Aorta (tissue), 5 donors: Measurements from ENCODE around the gene DHX30. TPM values are rescaled to one million over a fixed set of nuclear protein-coding genes. Genes with fewer than 3 reads are reported as not detected.

Experiments used
- ATAC-seq: fragments of 200-7000 bp; cut with Tn5 transposase; one replicate; pipeline ENCODE4 v1.9.1; 2022; ENCODE audit warnings: moderate library complexity; ENCODE audit not compliant: low FRiP score
- DNase-seq, 2 donors: peaks; one replicate each; pipeline ENCODE4 v3.0.0-alpha.2; 2020
- H3K27ac ChIP-seq, 2 donors: one replicate each; pipeline ENCODE4 v1.5.1; 2013; ENCODE audit warnings: low read length in 2 of 2, mild to moderate bottlenecking in 2 of 2, moderate library complexity in 2 of 2, control low read depth in 1 of 2, inconsistent platforms in 1 of 2, low read depth in 1 of 2
- H3K27me3 ChIP-seq, 2 donors: one replicate each; pipeline ENCODE4 v1.6.1; 2013; ENCODE audit warnings: control low read depth in 1 of 2, low read length in 1 of 2, mild to moderate bottlenecking in 1 of 2, moderate library complexity in 1 of 2; ENCODE audit not compliant: insufficient read depth in 2 of 2, control insufficient read depth in 1 of 2
- H3K36me3 ChIP-seq, 2 donors: one replicate each; pipeline ENCODE4 v1.6.1; 2013; ENCODE audit warnings: control low read depth in 1 of 2, low read length in 1 of 2, mild to moderate bottlenecking in 1 of 2; ENCODE audit not compliant: insufficient read depth in 2 of 2, control insufficient read depth in 1 of 2
- H3K4me1 ChIP-seq, 2 donors: one replicate each; pipeline ENCODE4 v1.6.1; 2013; ENCODE audit warnings: low read length in 2 of 2, control low read depth in 1 of 2, mild to moderate bottlenecking in 1 of 2, moderate library complexity in 1 of 2; ENCODE audit not compliant: insufficient read depth in 2 of 2, control insufficient read depth in 1 of 2
- H3K4me3 ChIP-seq, 2 donors: one replicate each; pipeline ENCODE4 v1.5.1; 2013; ENCODE audit warnings: low read length in 2 of 2, control low read depth in 1 of 2, mild to moderate bottlenecking in 1 of 2
- H3K9me3 ChIP-seq: one replicate; pipeline ENCODE4 v1.6.1; 2013; ENCODE audit warnings: mild to moderate bottlenecking, low read length; ENCODE audit not compliant: control insufficient read depth
- WGBS, 2 donors: extraction: QIAGEN DNeasy Blood & Tissue Kit; methylation state at CpG; one replicate each; pipeline ENCODE4 v1.1.7; 2013; 5-methylcytosine and 5-hydroxymethylcytosine counted together
- intact Hi-C, 2 donors: fragments of 100-400 bp; cut with DNase I; formaldehyde crosslinking; loops; one replicate each; pipeline versions ENCODE4 v1.14.2 to v1.15.0; 2022
- polyA plus RNA-seq, 2 donors: library from polyadenylated mRNA; stranded (reverse); fragments of 200-250 nt; gene quantifications; one replicate each; pipeline ENCODE4 v1.2.3, GENCODE V29; 2013
- total RNA-seq, 2 donors: library from RNA; stranded (reverse); fragmentation: NEBNext Ultra II Directional; extraction: Animal tissue kit (Norgen Biotek cat#: 25700); gene quantifications; one replicate each; pipeline ENCODE4 v1.2.1, GENCODE V29; 2021
- donor health status: healthy with polysubstance abuse.
- donor health status: Bipolar disorder and iron deficiency.
- donor health status: DM: no; HTN: no; CAD: no.
- donor health status: DM: no; HTN: no; CAD: no.
- donor health status: DM: yes; HTN: yes; CAD: no.

DHX30 gene
- total and polyA plus RNA-seq, 4 donors, result 12.8 to 54.2 (median 50.6) TPM

DNA sequence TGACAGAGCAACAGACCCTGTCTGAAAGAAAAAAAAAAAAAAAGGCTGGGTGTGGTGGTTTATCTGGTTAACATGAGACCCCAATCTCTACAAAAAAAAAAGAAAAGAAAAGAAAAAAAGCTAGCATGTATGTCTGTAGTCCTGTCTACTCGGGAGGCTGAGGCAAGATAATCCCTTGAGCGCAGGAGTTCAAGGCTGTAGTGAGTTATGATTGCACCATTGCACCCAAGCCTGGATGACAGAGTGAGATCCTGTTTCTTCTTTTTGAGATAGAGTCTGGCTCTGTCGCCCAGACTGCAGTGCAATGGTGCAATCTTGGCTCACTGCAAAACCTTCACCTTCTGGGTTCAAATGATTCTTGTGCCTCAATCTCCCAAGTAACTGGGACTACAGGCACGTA lies 8.4 kb upstream of the DHX30 start:
- DNase-seq (no peak), ATAC-seq (no peak)
- Histone ChIP-seq H3K27ac (no peak overlapping the region), H3K27me3 (no peaks in the 10 kb centered on the region), H3K9me3 (no peaks in the 10 kb centered on the region), H3K36me3 (no peaks in the 10 kb centered on the region), H3K4me3 (no peak overlapping the region), H3K4me1 (no peaks in the 10 kb centered on the region)
- intact Hi-C loops, result no loop called here
- WGBS, 2 donors, result 84 to 87% methylated on average over 4 of the region's 4 CpGs

DNA sequence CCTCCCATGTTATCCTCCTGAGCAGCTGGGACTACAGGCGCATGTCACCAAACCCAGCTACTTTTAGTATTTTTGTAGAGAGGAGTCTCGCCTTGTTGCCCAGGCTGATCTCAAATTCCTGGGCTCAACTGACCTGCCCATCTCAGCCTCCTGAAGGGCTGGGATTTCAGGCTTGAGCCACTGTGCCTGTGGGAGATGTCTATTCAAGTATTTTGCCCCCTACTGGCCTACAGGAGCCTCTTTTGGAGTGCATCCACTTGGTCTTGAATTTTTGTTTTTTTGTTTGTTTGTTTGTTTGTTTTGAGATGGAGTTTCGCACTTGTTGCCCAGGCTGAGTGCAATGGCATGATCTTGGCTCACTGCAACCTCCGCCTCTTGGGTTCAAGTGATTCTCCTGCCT lies 3.2 kb upstream of the DHX30 start:
- WGBS, 2 donors, result 93 to 94% methylated on average over 4 of the region's 4 CpGs
- no peak for DNase-seq
- intact Hi-C loops, result loop anchor here in 1 of 2 donors (5.0 kb wide), 1 partner anchor 187 kb away; no protein-coding TSS in a partner anchor

DNA sequence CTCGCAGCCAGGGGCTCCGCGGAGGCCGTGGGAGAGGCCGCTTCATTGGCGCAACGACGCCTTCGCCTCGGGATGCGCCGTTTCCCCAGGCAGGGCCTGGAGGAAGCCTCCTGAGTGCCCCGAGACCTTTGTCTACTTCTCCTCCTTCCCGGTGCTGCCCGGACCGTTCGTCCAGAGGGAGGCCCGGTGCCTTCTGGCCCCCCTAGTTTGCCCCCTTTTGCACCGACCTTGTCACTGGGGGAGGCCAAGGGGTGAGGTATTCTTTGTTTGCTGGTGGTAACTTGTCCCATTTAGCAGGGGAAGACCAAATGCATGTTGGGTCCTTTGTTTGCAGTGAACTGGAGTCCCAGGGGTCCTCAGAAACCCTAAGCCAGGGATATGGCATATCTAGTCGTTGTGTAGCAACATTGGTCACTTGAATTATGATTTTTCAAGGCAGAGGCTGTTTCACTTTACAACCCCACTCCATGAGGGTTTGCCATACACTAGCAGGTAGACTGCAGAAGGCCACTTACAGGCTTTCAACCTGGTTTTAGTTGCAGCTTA lies 615 bp downstream of the DHX30 start:
- 0% methylated on average over 14 to 20 of the region's 20 CpGs for WGBS, 2 donors
- peaks cover 0 to 2% of the 10 kb centered on the region in 2 donors for H3K4me1 ChIP-seq
- peak overlapping the region; percentile 76 to 88 for H3K4me3 ChIP-seq
- H3K27me3 ChIP-seq, result no peaks in the 10 kb centered on the region
- H3K36me3 ChIP-seq, result peaks cover 0 to 2% of the 10 kb centered on the region in 2 donors
- ATAC-seq (no peak), DNase-seq (no peak)
- intact Hi-C loops, result loop anchor here in 1 of 2 donors (5.0 kb wide), 1 partner anchor 191 kb away; no protein-coding TSS in a partner anchor
- H3K27ac ChIP-seq, result peak overlapping the region; percentile 1 to 96
- no peaks in the 10 kb centered on the region for H3K9me3 ChIP-seq

More for the DNA sequence above, 3.2 kb upstream of the DHX30 start:
- Histone ChIP-seq H3K27me3 (no peaks in the 10 kb centered on the region), H3K4me1 (peaks cover 0 to 2% of the 10 kb centered on the region in 2 donors), H3K36me3 (no peaks in the 10 kb centered on the region), H3K9me3 (no peaks in the 10 kb centered on the region), H3K4me3 (no peak overlapping the region), H3K27ac (no peak overlapping the region)
- ATAC-seq, result no peak

DNA sequence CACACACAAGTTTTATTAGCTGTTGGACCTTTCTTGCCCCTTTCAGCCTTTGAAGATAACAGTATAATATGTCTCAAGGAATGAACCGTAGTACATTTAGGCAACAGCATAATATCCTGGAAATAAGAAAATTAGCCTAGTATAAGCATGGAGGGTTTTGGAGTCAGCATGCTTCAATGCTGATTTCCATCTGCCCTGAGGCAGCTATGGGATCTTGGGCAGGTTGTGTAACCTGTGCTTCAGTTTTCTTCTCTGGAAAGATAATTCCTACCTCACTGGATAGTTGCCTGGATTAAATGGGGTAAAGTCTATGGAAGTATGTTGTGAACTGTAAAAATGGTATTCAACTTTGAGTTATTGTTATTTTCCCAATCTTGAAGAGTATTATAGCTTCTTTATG lies 1.6 kb downstream of the DHX30 start:
- WGBS, 2 donors, result 81 to 85% methylated on average over 1 of the region's 1 CpG
- Histone ChIP-seq H3K27me3 (no peaks in the 10 kb centered on the region), H3K9me3 (no peaks in the 10 kb centered on the region), H3K27ac (no peak overlapping the region), H3K4me3 (no peak overlapping the region), H3K36me3 (peaks cover 2% of the 10 kb centered on the region in 2 donors), H3K4me1 (peaks cover 0 to 2% of the 10 kb centered on the region in 2 donors)
- ATAC-seq (no peak), DNase-seq (no peak)
- intact Hi-C loops, result loop anchor here in 1 of 2 donors (5.0 kb wide), 1 partner anchor 192 kb away; no protein-coding TSS in a partner anchor

DNA sequence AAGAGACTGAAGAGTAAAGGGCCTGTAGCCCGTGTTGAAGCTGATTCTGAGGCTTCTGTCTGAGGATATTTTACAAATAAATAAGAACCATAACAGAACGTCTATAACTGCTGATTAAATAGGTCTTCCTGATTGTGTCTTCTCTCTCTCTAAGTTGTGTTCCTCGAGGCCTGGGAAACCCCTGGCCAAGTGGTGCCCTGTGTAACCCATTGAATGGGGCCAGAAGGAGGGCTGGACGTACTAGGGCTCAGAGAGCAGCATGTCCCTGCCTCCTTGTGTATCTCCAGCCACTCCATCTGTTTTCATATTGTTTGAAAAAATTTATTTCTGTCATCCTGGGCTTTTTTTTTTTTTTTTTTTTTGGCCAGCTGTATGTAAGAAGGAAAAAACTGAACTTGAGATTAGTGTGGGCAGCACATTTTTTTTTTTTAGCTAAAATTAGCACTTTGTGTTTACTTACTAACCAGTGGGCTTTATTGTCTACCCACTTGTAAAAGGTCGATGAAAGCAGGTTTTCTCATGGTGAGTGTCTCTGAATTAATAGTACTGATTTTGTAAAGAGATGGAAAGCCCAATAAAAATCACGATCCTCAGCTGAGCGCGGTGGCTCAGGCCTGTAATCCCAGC lies 10.7 kb downstream of the DHX30 start:
- H3K4me1 ChIP-seq, result no peaks in the 10 kb centered on the region
- no peak for DNase-seq
- ATAC-seq, result no peak
- intact Hi-C loops, result no loop called here
- WGBS, 2 donors, result 53 to 54% methylated on average over 8 of the region's 8 CpGs
- H3K27ac ChIP-seq, result no peak overlapping the region
- H3K27me3 ChIP-seq, result no peaks in the 10 kb centered on the region
- peaks cover 3 to 4% of the 10 kb centered on the region in 2 donors for H3K36me3 ChIP-seq
- H3K4me3 ChIP-seq, result no peak overlapping the region
- no peaks in the 10 kb centered on the region for H3K9me3 ChIP-seq

DNA sequence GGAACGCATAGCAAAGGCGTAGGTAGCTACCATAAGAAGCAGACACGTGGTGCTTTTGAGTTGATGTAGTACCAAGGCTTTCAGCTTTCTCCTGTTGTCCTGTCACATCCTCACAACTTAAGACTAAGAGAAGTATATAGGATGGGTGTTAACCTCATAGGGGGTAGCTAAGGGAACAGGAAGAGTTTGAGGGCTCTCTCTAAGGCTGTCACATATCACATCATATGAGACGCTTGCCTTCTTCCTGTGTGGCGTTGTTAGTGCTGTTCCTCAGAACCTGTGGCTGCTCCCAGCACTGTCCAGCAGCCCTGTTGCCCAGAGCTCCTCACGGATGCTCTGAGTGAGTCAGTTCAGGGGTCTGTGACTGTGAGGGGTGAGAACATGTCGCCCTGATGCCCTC lies 14.7 kb downstream of the DHX30 start:
- Histone ChIP-seq H3K27me3 (no peaks in the 10 kb centered on the region), H3K36me3 (peaks cover 4% of the 10 kb centered on the region in 2 donors), H3K4me1 (no peaks in the 10 kb centered on the region), H3K27ac (no peak overlapping the region), H3K9me3 (no peaks in the 10 kb centered on the region), H3K4me3 (no peak overlapping the region)
- DNase-seq, result no peak
- intact Hi-C loops, result no loop called here
- WGBS, 2 donors, result 90 to 93% methylated on average over 7 of the region's 7 CpGs
- no peak for ATAC-seq

DNA sequence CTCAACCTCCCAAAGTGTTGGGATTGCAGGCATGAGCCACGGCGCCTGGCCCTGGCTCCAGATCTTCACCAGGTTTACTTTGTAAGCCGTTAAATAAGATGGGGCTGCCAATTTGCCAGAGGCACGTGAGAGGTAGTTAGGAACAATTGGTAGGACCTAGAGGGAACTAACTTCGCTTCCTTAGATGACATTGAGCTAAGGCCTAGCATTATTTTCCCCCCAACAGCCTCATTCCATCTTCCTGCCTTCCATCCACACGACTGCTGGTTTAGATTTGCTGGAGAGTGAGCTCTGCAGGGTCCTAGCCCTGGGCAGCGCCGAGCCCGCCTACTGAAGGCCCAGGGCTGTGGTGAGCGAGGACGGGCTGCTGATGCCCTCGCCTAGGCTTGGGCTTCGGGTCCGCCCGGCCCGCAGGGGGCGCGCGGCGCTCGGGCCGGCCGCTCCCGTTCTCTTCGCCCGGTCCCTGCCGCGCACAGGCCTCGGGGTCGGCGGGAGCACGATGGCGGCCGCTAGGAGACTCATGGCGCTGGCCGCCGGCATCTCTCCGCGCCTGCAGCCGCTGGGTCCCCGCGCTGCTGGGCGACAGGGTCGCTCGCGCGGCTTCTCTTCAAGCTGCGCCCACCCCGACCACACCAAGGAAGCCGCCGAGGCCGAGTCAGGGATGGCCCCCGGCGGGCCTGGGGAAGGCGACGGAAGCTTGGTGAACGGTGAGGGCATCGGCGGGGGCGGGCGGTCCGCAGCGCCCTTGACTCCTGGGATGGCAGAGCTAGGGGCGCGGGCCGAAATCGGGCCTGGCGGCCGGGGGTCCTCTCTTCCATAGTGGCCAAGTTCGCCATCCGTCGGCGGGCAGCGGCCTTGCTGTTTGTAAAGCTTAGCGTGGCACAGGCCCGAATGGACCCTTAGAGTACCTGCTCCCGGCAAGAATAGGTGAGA lies 21.9 kb downstream of the DHX30 start:
- no peaks in the 10 kb centered on the region for H3K27me3 ChIP-seq
- peaks cover 2% of the 10 kb centered on the region in 2 donors for H3K36me3 ChIP-seq
- intact Hi-C loops, result loop anchor here (5.0 kb wide), 2 partner anchors 162 to 332 kb away; no protein-coding TSS in a partner anchor
- ATAC-seq (peak; percentile 97), DNase-seq (peak; percentile 84 to 92)
- H3K9me3 ChIP-seq, result no peaks in the 10 kb centered on the region
- H3K4me1 ChIP-seq, result no peaks in the 10 kb centered on the region
- H3K27ac ChIP-seq, result no peak overlapping the region
- whole genome bisulfite sequencing, 2 donors, result 2 to 3% methylated on average over 73 to 77 of the region's 77 CpGs
- H3K4me3 ChIP-seq, result peak overlapping the region; percentile 41 to 84

DNA sequence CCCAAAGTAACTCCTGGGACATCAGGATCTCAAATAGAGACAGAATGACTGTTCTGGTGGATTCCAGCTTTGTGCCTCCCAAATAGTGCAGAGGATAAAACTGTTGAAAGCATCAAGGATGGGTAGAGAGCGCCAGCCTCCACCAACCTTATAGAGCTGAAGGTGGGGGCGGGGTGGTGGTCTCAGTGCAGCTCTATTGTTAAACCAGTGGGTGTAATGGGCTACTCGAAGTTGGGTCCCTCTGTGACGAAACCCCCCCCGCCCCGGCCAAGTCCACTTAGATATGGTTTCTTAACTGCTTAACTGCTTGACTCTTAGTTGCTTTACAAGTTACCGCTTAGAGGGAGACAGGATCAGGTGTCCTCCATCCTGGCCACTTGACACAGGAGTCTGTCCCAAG lies 22.7 kb downstream of the DHX30 start:
- Histone ChIP-seq H3K9me3 (no peaks in the 10 kb centered on the region), H3K27ac (no peak overlapping the region), H3K4me1 (no peaks in the 10 kb centered on the region), H3K4me3 (peak overlapping the region; percentile 41 to 84), H3K27me3 (no peaks in the 10 kb centered on the region), H3K36me3 (peaks cover 2% of the 10 kb centered on the region in 2 donors)
- 22 to 24% methylated on average over 7 of the region's 7 CpGs for WGBS, 2 donors
- intact Hi-C loops, result loop anchor here (5.0 kb wide), 2 partner anchors 162 to 332 kb away; no protein-coding TSS in a partner anchor
- ATAC-seq, result peak; percentile 3
- no peak for DNase-seq
